ENCODE data around the gene TK1. TPM values are rescaled to one million over a fixed set of nuclear protein-coding genes. Genes with fewer than 3 reads are reported as not detected.
"Not testable (repeated sequence)": the region's sequence is repeated elsewhere in the genome, so short reads cannot be mapped to it uniquely, and the experiment has no call there.

The TK1 gene
- total RNA-seq, 4 donors from 2014 or later, result 11.3 to 57.7 (median 34.3) TPM

DNA sequence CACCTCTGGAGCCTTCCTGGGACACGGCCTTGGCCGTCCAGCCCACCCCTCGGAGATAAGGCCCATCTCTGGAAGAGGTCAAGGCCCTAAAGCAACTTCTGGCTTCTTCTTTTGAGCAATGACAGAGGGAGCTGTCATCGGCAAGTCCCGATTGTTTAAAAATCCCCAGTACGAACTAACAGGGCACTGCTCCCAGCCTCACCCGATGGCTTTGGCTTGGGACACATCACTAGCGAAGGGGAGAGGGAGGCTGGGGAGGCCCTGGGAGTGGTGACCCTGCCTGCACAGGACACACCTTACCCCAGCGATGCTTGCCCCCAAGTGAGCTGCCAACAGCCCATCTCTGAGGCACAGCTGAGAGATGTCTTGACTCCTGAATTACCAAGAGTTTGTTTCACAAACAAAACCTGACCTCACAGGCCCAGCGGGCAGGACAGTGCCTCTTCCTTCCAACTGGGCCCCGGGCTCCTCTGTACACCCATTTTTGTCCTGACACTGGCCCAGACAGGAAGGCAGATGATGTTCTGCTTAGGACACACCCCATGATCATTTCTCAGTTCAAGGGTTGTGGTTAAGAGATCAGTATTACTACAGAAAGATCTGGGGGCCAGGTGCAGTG is 13.6 kb downstream of the TK1 start:
- H3K36me3 ChIP-seq, result peaks cover 0 to 33% (median 8%) of the 10 kb centered on the region in 3 donors
- TF ChIP-seq, protein P1, sequence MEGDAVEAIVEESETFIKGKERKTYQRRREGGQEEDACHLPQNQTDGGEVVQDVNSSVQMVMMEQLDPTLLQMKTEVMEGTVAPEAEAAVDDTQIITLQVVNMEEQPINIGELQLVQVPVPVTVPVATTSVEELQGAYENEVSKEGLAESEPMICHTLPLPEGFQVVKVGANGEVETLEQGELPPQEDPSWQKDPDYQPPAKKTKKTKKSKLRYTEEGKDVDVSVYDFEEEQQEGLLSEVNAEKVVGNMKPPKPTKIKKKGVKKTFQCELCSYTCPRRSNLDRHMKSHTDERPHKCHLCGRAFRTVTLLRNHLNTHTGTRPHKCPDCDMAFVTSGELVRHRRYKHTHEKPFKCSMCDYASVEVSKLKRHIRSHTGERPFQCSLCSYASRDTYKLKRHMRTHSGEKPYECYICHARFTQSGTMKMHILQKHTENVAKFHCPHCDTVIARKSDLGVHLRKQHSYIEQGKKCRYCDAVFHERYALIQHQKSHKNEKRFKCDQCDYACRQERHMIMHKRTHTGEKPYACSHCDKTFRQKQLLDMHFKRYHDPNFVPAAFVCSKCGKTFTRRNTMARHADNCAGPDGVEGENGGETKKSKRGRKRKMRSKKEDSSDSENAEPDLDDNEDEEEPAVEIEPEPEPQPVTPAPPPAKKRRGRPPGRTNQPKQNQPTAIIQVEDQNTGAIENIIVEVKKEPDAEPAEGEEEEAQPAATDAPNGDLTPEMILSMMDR (IDR thresholded peaks at IDR 0.05), result no peak
- TF ChIP-seq POLR2A (IDR thresholded peaks at IDR 0.05), result peak in 1 of 4 donors; percentile 21
- no peak for DNase-seq
- H3K27ac ChIP-seq, result peak overlapping the region; percentile 66 to 98 (median 88)
- no peaks in the 10 kb centered on the region for H3K27me3 ChIP-seq
- peaks cover 56 to 89% (median 76%) of the 10 kb centered on the region in 3 donors for H3K4me1 ChIP-seq
- intact Hi-C loops (cut with DNase I), result no loop called here
- H3K9me3 ChIP-seq, result no peaks in the 10 kb centered on the region
- H3K4me3 ChIP-seq, result no peak overlapping the region
- WGBS, 2 donors, result 26 to 46% methylated on average over 4 to 7 of the region's 11 CpGs

DNA sequence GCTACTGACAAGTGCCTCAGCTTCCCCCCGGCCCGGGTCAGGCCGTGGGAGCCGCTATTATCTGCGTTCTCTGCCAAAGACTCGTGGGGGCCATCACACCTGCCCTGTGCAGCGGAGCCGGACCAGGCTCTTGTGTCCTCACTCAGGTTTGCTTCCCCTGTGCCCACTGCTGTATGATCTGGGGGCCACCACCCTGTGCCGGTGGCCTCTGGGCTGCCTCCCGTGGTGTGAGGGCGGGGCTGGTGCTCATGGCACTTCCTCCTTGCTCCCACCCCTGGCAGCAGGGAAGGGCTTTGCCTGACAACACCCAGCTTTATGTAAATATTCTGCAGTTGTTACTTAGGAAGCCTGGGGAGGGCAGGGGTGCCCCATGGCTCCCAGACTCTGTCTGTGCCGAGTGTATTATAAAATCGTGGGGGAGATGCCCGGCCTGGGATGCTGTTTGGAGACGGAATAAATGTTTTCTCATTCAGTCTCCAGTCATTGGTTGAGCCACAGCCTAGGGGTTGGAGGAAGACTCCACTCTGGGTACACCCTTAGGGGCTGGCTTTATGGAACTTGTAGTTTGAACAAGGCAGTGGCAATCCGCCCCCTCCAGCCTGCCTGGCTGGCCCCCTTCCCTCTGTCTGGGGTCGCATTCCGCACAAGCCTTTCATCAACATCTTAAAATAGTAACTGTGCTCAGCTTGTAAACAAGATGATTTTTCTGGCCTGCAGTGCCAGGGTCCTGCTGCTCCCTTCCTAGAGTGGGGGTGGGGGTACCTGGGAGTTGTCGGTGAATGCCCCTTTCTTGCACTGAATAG is 14.4 kb downstream of the TK1 start:
- Histone ChIP-seq H3K36me3 (peaks cover 0 to 33% (median 8%) of the 10 kb centered on the region in 3 donors), H3K4me1 (peaks cover 56 to 94% (median 80%) of the 10 kb centered on the region in 3 donors), H3K4me3 (peak overlapping the region in 1 of 4 donors; percentile 38), H3K9me3 (no peaks in the 10 kb centered on the region), H3K27me3 (no peaks in the 10 kb centered on the region), H3K27ac (peak overlapping the region; percentile 66 to 98 (median 88))
- 34 to 40% methylated on average over 4 to 10 of the region's 19 CpGs for WGBS, 2 donors
- TF ChIP-seq, protein P1 (IDR thresholded peaks at IDR 0.05), result no peak
- TF ChIP-seq POLR2A (IDR thresholded peaks at IDR 0.05), result peak in 1 of 4 donors; percentile 37
- DNase-seq, result no peak
- intact Hi-C loops (cut with DNase I), result no loop called here

DNA sequence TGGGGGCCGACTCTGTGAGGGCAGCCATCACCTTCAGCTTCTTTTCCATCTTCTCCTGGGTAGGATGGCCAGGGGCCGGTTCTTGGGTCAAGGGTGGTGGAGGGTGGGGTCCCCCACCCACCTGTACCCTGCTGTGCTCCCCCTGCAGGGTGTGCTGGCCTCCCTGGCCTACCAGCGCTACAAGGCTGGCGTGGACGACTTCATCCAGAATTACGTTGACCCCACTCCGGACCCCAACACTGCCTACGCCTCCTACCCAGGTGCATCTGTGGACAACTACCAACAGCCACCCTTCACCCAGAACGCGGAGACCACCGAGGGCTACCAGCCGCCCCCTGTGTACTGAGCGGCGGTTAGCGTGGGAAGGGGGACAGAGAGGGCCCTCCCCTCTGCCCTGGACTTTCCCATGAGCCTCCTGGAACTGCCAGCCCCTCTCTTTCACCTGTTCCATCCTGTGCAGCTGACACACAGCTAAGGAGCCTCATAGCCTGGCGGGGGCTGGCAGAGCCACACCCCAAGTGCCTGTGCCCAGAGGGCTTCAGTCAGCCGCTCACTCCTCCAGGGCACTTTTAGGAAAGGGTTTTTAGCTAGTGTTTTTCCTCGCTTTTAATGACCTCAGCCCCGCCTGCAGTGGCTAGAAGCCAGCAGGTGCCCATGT is 15.1 kb downstream of the TK1 start:
- intact Hi-C loops (cut with DNase I); H3K9me3 ChIP-seq; DNase-seq; H3K27me3 ChIP-seq: not testable (repeated sequence)
- Histone ChIP-seq H3K27ac (peak overlapping the region; percentile 66 to 98 (median 88)), H3K36me3 (peaks cover 0 to 33% (median 8%) of the 10 kb centered on the region in 3 donors), H3K4me3 (peak overlapping the region in 1 of 4 donors; percentile 38), H3K4me1 (peaks cover 53 to 86% (median 75%) of the 10 kb centered on the region in 3 donors)
- 67 to 72% methylated on average over 10 to 13 of the region's 19 CpGs for WGBS, 2 donors

DNA sequence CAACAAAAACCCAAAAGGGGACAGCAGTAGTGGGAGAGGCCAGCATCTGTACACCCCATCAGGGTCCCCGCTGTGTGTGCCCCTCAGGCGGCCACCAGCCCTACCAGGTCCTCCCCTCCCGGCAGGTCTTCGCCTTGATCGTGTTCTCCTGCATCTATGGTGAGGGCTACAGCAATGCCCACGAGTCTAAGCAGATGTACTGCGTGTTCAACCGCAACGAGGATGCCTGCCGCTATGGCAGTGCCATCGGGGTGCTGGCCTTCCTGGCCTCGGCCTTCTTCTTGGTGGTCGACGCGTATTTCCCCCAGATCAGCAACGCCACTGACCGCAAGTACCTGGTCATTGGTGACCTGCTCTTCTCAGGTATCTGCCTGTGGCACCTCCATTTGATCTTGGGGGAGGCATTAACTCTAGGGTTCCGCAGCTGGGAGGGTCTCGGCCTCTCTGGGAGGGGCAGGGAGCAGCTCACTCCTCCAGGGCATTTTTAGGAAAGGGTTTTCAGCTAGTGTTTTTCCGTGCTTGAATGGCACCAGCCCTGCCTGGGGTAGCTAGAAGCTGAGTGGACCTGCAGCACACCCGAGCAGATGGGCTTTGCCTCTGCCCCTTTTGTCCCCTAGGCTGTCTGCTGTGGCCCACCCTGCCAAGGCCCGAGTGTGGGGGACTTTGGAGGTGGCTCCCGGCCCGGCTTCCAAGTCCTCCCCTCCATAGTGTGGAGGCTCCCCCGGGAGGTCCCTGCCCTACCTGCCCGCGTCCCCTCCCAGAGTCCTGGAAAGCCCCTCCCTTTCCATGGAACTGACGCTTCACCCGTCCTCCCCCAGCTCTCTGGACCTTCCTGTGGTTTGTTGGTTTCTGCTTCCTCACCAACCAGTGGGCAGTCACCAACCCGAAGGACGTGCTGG is 15.9 kb downstream of the TK1 start:
- H3K36me3 ChIP-seq, result peaks cover 0 to 33% (median 8%) of the 10 kb centered on the region in 3 donors
- H3K9me3 ChIP-seq, result no peaks in the 10 kb centered on the region
- intact Hi-C loops (cut with DNase I), result no loop called here
- TF ChIP-seq, protein P1 (IDR thresholded peaks at IDR 0.05), result no peak
- no peak for TF ChIP-seq POLR2A (IDR thresholded peaks at IDR 0.05)
- H3K4me3 ChIP-seq, result no peak overlapping the region
- peaks cover 46 to 78% (median 67%) of the 10 kb centered on the region in 3 donors for H3K4me1 ChIP-seq
- H3K27me3 ChIP-seq, result no peaks in the 10 kb centered on the region
- DNase-seq, result no peak
- WGBS, 2 donors, result 69 to 81% methylated on average over 11 to 17 of the region's 31 CpGs
- peak overlapping the region; percentile 66 to 98 (median 88) for H3K27ac ChIP-seq

Measured in esophagus squamous epithelium (tissue), 5 donors.